NCI-H2227 treated with DMSO at 0.1 percent for 48 hours (cell line): Measurements from ENCODE around the gene PLB1.

Experiments used
- DNase-seq: peaks from one replicate; lab custom pipeline; 2025; lab: John Stamatoyannopoulos, UW

Gene PLB1, protein sequence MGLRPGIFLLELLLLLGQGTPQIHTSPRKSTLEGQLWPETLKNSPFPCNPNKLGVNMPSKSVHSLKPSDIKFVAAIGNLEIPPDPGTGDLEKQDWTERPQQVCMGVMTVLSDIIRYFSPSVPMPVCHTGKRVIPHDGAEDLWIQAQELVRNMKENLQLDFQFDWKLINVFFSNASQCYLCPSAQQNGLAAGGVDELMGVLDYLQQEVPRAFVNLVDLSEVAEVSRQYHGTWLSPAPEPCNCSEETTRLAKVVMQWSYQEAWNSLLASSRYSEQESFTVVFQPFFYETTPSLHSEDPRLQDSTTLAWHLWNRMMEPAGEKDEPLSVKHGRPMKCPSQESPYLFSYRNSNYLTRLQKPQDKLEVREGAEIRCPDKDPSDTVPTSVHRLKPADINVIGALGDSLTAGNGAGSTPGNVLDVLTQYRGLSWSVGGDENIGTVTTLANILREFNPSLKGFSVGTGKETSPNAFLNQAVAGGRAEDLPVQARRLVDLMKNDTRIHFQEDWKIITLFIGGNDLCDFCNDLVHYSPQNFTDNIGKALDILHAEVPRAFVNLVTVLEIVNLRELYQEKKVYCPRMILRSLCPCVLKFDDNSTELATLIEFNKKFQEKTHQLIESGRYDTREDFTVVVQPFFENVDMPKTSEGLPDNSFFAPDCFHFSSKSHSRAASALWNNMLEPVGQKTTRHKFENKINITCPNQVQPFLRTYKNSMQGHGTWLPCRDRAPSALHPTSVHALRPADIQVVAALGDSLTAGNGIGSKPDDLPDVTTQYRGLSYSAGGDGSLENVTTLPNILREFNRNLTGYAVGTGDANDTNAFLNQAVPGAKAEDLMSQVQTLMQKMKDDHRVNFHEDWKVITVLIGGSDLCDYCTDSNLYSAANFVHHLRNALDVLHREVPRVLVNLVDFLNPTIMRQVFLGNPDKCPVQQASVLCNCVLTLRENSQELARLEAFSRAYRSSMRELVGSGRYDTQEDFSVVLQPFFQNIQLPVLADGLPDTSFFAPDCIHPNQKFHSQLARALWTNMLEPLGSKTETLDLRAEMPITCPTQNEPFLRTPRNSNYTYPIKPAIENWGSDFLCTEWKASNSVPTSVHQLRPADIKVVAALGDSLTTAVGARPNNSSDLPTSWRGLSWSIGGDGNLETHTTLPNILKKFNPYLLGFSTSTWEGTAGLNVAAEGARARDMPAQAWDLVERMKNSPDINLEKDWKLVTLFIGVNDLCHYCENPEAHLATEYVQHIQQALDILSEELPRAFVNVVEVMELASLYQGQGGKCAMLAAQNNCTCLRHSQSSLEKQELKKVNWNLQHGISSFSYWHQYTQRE (N-terminal part only)

DNA sequence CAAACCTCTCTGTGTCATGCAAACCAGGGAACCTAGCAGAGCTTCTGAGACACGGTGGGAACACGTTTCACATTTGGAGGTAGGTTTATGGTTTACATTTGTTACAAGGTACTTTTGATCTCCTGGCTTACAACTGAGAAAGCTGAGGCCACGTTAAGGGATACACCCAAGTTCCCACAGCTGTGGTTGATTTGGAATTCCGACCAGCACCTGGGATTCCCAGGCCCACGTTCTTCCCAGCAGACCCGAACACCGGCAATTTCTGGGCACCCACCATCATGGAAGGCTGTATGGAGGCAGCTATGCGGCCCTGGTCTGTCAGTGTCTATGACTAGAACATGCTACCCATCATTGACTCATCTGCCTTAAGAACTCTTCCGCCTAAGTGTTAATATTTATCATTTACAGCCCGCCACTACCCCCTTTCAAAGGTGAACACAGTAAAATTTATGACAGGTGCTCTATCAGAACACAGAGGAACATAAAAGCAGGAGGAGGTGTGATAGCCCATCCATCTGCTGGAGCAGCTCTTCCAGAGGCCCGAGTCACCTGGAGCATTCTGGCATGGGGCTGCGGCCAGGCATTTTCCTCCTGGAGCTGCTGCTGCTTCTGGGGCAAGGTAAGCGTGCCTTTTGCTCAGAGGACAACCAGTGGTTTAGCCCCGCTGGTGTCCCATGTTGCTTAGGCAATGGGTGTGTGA is at the start of gene PLB1:
Gene PLB1, plus strand, starts transcription at position 510 of the 700 bp plus-strand sequence. Its CDS starts 55 bp downstream, at position 565.
- DNase-seq = no peak

DNA sequence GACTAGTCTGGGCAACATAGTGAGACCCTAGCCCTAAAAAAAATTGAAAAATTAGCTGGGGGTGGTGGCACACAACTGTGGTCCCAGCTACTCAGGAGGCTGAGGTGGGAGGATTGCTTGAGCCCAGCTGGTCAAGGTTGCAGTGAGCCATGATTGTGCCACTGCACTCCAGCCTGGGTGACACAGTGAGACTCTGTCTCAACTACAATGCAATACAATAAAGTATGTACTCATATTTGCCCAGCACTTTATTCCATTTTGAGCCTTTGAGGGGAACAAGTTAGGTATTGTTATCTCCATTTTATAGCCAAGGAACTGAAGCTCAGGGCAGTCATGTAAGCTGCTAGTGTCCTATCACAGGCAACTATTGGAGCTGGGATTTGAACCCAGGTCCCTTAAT is 49.3 kb upstream of the PLB1 start:
- DNase-seq = no peak

DNA sequence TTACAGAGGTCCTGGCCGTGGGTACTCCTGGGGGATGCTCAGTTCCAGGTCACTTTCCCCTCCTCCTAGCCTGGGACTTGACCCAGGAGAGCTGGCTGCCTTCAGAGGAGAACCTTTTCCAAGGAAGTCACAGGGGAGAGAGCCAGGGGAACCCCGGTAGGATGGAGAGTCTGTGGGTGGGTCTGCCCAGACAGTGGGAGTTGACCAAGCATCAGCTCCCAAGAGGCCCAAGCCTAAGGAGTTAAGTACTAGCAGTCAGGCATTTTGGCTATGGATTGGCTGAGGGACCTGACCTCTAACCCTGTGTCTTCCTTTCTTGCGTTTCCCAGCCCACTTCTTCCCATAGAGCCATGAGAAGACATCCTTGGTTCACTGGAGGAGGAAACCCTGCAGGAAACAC is 48.8 kb upstream of the PLB1 start:
- DNase-seq = no peak

DNA sequence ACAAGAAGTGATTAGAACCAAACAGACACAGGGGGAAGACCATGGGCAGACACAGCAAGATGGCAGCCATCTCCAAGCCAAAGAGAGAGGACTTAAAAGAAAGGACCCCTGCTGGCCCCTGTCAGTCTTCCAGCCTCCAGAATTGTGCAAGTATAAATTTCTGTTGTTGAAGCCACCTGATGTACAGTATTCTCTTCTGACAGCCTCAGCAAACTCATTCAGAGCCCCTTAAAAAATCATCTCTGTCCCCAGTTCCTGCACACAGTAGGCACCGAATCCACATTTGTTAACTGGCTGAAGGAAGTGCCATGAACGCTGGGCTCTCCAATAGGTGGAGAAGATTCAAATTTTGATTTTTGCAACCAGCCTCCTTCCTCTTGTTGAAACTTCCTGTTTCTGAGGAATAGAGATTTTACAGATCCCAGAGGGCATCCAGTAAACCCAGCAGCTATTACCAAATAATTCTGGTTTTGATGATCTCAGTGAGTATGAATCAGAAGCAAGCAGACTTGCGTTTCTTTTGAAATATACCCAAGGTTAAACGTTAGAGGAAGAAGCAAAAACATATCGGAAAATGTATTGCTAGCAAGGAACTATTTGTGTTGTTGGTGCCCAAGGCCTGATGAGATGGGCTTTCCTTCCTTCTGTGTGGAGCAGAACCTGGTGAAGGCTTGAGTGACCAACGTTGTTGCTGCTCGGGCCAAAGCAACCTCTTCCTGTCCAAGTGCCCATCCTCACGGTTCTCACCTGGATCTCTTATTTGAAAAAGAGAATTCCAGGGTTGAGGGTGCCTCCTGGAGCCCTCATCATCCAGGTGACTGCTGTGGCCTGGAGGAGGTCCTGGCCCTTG is 47.7 kb upstream of the PLB1 start:
- DNase-seq = no peak

DNA sequence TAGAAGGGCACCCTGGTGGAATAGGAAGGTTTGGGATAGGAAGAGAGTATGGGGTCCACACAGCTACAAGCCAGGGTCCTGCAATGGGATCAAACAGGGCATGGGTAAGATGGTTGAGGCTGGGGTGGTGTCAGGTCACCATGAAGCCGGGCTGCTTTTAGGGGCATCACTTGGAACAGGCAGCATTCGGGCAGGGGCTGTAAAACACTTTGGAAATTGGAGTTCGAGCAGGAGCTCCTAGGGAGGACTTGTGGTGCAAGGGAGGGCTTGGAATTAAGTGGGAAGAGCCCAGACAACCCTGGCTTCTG is 47.1 kb upstream of the PLB1 start:
- DNase-seq = no peak

DNA sequence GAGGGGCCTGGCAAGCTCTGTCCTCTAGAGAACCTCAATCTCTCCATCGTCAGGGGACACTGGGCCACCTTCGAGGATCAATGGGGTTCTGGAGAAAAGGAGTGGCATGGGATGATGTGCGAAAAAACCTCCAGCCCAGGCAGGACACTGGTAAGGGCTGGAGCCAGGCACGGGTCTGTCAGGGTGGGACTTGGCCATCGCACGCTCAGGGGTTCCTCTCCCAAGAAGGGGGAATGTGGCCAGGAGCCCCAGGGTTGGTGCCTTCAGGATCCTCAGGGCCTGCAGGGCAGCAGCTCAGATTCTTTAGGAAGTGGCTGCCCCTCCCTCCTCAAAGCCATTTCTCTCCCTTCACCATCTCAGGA is 46.8 kb upstream of the PLB1 start:
- no peak for DNase-seq

DNA sequence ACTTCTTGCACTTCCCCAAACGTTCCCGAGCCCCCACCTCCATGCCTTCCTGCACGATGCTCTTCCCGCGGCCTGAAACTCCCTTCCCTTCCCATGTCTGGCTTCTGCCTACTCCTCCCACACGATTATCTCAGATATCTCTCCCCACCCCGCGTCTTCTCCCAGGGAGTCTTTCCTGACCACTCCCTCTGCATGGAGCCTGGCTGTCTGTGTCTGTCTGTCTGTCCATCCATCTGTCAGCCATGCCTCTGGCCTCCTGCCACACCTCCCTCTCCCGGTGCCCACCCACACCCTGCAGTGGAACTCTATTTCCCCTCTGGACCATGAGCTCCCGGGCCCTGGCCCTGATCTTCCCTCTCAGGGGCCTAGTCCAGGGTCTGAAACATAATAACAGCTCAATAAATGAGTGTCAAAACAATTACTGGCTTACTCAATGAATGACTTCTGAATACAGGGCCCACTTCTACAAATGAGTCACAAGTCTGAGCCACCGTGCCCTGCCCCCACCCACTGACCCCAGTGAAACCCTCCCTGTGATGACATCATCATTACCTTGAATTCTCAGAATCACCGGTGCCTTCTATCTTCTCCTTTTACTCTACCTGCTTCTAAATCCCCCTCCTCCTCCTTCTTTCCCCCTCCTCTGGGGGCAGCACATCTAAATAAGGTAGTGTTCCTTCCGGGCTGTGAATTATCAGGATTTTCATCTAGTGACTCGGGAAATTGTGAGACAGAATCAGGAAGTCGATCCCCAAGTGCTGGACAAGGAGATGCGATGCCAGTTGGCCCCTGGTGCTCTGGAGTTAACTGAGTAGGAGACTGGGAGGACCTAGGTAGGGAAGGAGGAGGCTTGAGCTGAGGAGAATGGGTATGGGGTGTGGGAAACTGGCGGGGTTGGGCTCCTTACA is 46.1 kb upstream of the PLB1 start:
- no peak for DNase-seq

DNA sequence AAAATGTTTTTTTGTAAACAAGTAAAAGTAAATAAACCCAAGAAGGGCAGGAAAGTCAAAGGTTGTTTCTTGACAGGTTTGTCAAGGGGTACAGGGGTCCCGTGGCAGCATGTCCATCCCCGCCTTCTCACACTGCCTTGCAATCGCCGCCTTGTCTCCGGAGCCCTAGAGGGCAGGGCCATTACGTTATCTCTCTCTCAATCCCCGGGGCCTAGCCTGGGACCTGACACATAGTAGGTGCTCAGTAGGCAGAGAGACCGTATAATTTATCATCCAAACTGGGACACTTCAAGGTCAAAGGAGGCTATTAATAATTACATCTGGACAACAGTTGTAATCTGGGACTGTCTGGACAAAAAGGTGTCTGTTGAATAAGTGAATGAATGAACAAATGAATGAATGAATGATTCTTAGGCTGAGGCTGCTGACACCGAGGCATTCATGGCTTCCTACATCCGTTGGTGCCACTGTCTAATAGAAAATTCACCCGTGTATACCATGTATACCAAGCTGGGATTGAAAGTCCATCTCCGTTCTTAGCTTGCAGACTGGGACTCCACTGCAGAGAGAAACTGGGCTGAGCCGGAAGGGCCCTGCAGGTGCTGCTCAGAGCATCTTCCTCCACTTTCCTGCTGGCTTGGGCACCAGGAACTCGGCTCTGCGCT is 44.8 kb upstream of the PLB1 start:
- no peak for DNase-seq

DNA sequence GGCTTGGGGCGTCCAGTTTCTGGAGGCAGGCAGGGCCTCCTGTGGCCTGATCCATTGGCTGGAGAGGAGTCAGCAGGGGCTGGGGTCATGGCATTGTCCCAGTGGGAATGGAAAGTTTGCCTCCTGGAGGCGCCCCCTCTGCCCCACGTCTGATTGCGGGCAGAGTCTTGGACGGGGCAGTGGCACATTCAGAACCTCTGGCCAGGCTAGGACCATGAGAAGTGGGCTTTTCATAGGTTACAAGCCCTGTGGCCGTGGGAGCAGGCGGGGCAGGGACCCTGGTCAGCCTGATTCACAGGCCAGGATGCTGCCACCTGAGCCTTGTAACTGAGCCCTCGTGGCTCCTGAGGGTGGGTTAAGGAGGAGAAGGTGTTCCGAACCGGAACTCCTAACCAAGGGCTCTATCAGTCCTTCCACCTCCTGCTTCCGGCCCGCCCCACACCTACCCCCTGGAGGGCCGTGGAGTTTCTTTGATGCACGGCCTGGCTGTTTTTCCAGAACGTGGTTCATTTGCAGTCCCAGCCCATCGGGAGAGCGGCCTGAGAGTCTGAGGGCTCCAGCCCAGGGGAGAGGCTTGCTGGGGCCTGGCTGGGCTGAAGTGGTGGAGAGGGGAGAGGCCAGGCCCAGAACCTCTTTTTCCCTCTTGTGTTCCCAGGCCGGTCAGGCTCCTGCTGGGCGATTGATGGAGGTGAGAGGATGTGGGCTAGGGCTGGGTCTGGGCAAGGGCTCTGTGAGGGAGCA is 43.9 kb upstream of the PLB1 start:
- no peak for DNase-seq

DNA sequence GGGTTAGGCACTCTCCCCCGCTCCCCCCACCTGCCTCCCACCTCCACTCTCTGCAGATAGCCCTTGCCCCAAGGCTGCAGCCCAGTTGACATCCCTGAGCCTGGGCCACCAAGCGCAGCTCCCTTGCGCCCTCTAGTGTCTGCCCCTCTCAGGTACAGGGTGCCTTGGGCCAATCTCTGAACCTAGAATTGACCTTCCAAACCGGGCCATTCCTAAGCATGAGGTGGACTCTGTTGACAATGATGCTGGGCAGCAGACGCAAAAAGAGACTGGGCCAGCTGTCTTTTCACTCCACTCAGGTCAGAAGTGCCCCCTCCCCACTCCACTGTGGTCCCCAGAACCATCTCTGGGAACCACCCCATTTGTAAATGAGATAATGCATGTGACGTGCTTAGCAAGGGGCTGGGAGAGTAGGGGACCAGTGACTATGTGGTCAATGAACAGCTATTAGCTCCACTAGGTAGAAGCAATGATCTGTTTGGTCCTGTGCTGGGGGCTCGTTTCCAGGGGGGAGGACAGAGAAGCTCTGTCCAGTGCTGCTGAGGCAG is 43.3 kb upstream of the PLB1 start:
- no peak for DNase-seq

DNA sequence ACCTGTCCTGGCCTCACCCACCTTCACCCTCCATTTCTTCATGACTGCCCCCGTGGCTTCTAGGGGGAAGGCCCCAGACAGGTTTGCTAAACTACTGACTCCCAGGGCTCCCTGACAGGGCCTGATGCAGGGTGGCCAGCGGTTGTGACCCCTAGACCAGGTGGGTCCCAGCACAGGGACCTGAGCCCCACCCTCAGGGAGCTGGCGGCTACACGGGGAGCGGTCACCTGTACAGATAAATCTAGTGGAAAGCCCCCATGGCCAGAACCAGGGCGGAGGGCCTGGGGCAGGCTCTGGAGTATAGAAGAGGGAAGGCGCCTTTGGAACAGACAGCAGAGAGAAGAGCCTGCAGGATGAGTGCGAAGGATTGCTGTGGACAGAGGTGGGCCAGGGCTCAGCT is 42.5 kb upstream of the PLB1 start:
- DNase-seq = no peak

DNA sequence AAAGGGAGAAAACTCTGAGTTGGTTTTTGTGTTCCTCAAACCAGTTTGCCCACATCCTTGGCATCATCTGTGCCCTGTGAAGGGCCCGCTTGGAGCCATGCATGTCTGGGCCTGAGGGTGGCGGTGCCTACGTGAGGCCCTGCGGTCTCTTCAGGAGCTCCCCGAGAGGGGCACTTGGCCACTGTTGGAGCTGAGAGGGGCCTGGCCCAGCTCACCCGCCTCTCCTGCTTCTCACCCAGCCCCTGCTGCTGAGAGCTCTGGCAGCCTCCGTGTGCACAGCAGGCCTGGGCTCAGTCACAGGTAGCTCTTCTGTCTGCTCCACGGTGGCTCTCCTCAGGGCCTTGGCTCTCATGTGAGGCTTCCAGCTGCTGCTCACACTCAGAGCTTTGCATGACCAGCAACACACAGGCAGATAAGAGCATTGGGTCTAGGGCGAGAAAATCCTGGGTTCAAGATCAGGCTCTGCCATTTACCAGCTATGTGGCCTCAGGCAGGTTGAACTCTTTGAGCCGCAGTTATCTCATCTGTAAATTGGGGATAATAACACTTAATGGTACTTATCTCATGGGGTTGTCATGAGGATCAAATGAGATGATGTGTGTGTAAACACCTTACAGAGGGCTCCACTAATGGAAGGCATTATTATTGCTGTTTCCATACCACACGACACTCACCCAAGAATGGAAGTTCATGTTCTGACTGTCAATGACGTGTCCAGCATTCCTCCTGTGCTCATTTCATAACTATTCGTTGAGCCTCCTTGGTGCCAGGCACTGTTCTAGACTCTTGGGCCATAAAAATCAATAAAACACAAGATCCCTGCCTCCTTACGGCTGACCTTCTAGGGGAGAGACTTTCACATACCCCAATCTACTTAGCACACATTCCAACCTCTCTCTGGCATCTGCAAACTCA is 41.6 kb upstream of the PLB1 start:
- DNase-seq = no peak

DNA sequence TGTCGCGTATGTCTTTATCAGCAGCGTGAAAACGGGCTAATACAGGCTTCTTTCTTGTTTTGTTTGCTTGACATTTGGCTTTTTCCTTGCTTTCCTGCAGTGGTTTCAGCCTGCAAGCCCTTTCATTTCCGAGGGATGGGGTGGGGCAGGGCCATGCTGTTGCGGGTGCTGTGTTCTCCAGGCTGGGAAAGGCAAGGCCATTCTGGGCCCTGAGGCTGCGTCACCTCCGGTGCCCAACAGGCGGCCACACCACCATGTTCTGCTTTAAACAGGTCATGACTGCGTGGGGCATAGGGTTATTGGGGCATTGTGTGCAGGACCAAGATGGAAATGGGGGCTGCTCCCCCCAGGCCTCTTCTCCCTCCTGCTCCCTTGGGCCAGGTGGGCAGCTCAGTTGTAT is 38.6 kb upstream of the PLB1 start:
- no peak for DNase-seq

DNA sequence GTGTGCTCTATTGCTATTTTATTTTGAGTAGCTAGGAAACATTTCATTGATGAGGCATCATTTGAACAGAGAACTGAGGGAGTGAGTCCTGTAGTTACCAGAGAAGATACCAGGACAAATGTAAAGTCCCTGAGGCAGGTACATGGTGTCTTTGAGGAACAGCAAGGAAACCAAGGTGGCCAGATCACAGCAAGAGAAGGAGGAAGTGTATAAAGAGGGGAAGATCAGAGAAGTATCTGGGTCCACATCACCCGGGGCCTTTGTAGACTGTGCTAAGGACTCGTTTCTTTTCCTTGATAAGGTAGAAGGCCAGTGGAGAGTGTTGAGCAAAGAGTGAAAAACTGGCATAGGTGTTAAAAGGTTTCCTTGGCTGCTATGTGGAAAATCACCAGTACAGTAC is 34.8 kb upstream of the PLB1 start:
- DNase-seq = no peak

DNA sequence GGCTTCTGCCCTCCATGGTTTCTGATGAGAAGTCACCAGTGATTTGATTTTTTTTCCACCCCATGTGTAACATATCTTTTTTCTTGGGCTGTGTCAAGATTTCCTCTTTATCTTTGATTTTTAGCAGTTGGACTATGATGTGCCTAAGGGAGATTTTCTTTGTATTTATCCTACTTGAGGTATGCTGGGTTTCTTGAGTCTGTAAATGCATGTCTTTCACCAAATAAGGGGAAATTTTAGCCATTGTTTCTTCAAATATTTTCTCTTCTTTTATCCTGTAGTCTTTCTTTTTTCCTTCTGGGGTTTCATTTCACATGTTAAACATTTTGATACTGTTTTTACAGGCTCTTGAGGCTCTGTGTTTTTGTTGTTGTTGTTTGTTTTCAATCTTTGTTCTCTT is 33.7 kb upstream of the PLB1 start:
- no peak for DNase-seq

DNA sequence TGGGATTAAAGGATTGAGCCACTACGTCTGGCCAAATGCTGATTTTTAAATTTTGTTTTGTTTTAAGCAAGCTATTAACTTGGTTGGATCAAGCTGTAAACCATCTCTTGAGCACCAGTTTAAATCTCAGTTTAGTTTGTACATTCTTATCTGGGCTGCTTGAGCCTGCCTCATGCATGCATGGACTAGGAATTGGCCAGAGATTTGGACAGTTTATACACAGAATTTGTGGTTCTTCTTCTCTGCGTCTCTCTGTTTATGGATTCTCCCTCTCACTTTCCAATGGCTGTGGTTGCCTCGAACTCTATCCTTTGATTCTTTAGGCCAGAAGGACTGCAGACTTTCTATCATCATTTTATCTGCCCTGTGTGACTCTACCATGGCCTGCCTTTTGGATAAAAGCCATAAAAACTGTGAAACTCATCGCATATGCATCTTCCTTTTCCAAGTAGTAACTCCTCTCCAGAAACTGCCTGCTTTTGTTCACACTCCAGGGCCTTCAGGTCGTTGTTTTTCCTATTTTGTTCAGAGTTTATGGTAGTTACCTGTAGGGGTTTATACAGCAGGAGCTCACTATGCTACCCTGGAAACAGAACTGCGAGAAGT is 32.5 kb upstream of the PLB1 start:
- DNase-seq = no peak

DNA sequence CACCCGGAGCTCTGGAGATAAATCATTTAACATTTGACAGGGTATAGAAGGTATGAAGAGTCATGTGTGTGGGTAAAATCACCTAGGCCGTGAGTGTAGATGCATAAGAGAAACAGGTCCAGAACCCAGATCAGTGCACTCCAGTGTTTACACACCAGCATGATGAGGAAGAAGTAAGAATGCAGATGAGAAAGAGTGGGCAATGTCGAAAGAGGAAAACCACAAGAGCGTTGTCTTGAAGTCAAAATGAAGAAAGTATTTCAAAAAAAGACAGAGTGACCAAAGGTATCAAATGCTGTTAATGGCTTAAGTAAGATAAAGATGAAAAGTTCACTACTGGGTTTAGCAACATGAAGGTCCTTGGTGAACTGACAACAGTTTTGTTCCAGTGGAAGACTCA is 32.0 kb upstream of the PLB1 start:
- no peak for DNase-seq
